Stimulated activated CD4-positive, alpha-beta T cell treated with anti-CD3 and anti-CD28 coated beads, Interleukin-12 subunit alpha, Interleukin-12 subunit beta, amount 100 ng/mL, for 4 hours (primary cell): ENCODE measurements around the gene SELENOM.
"Not testable (repeated sequence)": the region's sequence is repeated elsewhere in the genome, so short reads cannot be mapped to it uniquely, and the experiment has no call there.

Source experiments
- DNase-seq: peaks from one replicate; pipeline ENCODE4 v3.0.0-alpha.2; 2020

Gene SELENOM

DNA sequence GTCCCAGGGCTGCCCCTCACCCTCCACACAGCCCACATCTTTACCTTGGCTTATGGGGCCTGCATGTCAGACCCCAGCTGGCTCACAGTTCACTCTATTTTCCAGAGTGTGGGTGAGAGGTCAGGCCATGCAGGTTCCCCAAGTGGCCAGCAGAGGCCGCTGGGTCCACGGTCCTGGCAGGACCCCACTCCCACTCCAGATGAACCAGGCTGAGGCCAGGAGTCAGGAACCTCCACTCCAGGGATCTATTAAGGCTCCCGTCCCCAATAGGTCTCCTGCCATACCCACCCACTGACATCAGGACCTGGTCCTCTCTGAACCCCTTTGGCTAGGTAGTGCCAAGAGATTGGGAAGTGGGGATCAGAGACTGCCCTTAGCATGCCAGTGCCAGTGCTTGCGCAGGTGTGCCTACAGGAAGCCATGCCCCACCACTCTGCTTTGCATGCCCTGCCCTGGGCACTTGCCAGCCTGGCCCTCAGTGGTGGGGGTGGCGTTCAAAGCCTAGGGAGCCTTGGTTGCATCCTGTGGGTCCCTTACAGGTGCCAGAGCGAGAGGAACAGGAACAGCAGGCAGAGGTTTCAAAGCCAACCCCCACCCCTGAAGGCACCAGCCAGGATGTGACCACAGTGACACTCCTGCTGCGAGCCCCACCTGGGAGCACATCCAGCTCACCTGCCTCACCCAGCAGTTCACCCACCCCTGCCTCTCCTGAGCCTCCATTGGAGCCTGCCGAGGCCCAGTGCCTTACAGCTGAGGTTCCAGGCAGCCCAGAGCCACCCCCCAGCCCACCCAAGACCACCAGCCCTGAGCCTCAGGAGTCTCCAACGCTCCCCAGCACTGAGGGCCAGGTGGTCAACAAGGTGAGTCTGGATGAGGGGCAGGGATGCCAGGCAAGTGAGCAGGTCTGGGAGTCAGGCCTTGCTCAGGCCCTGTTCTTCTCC, 17.9 kb downstream of the SELENOM start:
- DNase-seq = no peak

DNA sequence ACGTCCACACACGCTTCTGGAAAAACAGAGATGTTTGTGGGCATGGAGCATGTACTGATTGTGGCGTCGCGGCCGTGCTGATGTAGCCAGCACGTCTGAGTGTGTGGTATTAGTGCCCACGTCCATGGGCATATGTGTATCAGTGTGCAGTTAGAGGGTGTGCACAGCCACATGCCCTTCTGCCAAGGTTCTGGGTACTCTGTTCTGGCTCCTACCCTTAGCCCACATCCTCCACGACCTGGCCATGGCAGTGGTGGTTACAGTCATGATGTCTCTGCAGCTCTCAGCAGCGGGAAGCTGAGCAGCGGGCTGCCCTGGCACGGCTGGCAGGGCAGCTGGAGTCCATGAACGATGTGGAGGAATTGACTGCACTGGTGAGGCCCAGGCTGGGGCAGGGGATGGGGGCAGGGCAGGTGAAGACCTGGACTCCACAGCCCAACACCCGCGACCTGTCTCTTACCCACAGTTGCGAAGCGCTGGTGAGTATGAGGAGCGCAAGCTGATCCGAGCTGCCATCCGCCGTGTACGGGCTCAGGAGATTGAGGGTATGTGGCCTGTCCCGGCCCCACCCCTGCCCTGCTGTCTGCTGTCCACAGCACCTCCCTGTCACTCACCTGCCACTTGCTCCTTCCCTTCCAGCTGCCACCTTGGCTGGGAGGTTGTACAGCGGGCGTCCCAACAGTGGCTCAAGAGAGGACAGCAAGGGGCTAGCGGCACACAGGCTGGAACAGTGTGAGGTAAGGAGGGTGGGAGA, 19.0 kb downstream of the SELENOM start:
- DNase-seq = no peak

DNA sequence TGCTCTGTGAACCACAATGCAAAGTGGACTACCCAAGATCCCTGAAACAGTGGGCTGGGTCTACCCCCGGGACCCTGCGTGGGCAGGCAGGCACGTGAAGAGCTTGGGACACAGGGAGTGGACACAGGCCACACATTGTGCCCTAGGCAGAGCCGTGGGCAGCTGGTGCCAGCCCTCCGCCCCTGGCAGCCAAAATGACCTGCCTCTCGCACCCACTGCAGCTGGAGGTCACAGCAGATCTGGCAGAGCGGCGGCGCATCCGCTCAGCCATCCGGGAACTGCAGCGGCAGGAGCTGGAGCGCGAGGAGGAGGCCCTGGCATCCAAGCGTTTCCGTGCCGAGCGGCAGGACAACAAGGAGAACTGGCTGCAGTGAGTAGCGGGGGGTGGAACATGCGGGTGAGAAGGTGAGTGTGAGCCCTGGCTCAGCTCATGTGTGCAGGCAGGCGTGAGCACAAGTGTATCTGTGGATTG, 19.6 kb downstream of the SELENOM start:
- no peak for DNase-seq

DNA sequence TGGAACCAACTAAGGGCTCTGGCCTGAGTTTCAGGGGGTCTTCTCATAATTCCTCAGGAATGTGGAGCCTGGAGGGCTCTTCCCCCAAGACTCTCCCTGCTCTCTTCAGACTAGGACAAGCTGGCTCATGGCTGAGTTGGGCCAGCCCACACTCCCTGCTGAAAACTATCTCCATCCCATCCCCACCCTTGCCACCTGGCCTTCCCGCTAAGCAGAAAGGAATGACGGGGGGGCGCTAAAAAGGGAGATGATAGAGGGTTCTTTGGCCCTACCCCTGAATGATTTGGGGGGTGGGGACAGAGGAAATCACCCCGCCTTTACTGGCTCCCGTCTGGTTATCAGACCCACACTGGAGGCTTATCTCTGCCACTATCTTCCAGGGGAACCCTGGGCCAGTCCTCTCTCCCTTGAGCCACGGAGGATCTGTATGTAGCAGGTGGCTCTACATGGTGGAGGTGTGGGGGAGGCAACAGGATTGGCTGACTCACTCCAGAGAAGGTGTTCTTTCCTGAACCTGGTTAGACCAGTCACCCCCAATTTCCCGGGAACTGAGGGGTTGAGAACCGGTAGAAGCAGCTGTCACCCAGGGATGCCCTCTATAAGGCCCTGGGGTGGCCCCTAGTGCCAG, 20.6 kb downstream of the SELENOM start:
- DNase-seq = no peak

DNA sequence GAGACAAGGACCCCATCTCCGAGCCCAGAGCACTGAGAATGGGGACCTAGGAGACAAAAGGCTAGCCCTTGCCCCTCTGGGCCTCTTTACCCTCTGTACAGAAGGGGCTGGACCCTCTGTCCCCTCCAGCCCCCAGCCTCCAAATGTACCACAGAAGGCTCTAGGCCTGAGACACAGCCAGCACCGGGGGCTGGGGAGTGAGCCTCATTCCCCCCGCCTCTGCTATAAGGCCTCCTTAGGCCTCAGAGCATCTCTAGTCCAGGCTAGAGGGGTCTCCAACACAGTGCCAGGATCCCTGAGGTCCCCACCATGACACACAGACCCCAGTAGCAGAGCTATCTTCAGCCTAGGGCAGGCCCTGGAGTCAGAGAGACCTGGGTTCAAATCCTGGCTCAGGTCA, 21.4 kb downstream of the SELENOM start:
- no peak for DNase-seq

DNA sequence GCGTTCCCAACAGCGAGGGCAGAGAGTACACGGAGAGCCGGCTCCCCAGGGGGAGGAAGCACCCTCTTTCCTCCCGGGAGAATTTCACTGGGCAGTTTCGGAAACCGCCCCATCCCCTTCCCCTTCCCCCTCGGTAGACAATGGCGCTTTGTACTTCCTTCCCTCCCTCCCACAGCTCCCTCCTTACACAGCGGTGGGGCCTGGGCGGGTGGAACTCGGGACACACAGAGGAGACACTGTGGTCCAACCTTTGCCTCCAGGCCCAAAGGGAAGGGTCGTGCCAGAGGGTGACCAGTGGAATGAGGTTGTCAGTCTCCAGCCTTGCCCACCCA, 21.9 kb downstream of the SELENOM start:
- DNase-seq = no peak

DNA sequence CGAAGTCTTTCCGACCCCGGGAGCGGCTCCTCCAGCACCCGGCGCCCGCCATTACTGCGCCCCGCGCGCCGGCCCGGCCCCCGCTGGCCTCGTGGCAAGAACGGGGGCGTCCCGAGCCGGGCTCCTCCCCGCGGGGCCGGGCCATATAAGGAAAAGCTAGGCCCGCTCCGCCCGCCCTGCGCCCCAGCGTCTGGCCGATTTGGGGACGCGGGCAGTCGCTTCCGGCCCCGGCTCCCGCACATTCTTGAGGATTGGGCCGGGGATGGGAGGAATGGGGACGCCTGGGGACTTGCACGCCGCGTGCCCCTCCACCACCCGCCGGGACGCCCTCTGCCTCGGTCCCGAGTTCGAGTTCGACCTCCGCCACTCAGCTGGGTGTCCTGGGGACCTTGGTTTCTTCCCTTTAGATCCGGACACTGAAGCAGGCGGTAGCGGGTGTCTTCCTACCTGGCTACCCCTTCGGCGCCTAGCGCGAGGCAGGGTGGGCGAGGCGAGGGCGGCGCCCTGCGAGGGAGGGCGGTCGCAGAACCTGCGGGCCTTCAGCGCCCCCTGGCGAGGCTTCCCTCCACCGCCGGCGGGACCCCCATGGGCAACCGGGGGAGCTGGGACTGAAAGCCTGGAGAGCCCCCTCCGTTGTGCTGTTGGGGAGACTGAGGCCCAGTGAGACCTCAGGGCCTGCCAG, 22.4 kb downstream of the SELENOM start:
- peak; percentile 89 for DNase-seq

DNA sequence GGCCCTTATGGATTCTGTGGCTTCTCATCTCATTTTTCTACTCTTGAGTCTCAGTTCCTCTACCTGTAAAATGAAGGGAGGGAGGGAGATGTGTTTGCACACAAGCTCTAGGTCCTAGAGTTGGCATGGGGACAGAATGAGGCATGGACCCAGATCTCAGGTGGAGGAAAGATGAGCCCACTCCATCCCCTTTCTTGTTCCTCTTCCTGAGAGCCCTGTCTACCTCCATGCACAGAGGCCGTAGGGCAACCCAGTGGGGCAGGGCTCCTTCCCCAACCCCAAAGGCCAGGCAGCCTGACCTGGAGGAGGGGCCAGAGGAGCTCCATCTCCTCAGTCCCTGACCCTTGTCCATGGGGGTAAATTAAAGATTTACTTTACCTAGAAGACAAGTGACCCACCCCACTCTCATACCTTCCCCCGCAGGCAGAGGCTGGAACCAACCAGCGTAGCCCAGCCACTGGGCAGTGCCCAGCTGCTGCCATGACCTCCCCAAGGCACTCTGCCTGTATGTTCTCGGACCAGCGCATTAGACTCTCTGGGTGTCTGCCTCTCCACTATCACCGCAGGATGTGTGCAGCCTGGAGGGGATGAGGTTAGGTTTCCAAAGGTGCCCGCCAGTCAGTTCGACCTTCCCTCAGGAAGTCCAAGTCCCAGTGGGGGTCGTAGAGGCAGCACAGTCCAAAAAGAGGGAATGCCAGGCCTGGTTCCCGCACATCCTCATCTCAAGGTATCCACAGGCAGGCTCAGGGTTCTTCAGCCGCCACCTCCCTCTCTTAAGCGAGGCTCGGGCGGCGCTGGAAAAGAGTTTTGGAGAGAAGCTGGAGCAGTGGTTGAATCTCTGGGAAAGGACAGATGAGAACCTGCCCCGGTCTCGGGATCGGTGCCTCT, 23.2 kb downstream of the SELENOM start:
- DNase-seq = no peak

DNA sequence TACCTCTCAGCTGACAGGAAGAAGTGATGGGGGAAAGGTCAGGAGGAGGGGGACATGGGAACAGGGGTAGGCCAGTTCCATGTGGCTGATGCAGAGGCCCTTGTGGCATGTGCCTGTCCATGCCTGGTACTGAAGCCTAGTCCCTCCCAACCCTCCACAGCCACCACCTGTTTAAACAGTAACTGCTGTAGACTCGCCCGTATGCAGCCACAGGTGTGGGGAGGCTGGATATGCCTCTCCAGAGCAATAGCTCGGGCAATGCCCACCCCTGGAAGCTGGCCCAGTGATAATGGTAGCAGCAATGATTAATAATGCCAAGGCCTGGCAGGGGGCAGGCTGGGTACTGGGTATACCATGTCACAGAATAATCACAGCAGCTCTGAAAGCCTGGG, 24.0 kb downstream of the SELENOM start:
- DNase-seq = no peak

DNA sequence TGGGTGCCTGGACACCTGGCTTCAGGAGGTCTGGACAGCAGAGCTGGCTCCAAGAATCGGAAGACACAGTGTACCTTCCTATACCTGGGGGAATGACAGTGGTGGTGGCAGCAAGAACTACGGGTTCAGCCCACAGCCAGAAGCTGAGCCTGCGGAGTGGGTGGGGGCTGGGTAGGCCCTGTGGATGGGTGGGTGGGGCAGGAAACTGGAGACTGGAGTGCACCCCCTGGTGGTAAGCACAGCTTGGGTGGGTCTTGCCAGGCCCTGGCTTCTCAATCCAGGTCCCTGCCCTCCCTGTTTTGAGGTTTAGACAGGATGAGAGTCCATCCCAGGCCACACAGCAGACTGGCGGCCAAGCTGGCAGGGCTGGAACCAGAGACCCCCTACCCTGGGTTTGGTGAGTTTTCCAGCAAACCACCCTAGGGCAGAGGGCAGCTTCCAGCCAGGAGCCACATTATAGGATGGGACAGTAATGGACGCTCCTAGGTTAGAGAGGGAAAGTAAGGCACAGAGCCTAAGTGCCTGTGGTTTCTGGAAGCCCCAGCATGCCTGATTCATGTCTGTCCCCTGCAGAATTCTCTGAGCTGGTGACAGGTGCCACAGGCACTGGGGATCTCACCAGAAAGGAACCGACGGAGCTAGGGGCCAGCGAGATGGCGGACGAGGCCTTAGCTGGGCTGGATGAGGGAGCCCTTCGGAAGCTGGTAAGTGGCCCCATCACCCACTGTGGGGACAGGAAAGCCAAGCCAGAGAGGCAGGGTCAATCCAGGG, 24.6 kb downstream of the SELENOM start:
- peak; percentile 58 for DNase-seq

DNA sequence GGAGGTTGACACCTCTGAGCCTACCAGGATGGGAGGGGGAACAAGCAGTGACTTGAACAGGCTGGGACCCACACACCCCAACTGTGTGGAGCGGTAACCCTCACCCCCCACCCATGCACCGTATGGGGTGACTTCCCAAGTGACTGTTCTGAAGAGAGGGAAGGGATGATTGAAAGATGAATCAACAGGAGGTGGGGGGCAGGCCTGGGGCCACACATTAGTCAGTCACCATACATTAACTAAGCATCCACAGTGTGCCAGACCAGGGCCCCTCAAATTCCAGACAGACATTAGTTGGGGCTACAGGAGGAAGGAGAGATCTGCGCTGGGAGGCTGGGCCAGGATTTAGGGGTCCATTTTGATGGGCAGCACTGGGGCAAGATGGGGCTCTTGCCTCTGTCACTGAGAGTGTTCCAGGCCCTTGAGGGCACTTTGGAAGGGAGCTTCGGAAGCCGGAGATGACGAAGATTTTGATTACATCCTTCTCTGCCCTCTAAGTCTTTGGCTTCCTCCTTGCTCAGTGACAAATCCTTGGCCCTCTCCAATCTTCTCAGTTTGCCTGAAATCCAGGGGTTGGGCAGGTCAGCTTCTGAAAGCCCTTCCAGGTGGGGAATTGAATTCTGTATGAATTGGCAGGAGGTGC, 25.3 kb downstream of the SELENOM start:
- no peak for DNase-seq

DNA sequence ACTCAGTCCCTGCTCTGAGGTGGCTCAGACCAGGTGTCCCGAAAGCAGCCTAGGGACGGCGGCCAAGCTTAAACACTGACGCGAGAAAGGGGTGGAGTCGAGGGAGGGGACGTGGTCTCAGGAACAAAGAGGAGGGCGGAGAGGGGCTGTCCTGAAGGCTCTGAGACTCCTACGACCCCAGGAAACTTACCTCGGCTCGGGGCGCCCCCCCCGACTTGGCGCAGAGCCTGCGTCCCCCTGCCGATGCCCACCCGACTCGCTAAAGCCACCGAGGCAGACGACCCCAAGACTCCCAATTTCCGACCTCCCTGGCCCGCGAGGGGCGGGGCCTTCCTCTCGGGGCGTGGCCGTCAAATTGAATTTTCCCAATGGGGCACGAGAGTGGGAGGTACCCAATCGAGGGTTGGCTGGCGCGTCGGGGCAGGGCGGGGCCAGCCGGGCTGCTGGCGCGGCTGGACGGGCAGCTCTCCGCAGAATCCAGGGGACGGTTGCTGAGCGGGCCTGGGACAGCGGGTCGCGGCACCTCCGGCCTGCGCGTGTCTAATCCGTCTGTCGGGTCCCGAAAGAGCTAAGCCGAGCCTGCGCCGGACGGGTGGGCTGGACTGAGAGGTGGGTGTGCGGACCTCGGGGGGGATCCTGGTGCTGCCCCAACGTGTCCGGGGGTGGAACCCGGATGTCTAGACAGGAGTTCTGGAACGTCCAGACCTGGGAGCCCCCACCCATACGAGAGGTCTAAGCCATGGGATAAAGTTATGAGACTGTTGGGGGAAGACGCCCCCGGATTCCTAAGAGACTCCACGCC, 26.3 kb downstream of the SELENOM start, which contains the start of gene SMTN:
Gene SMTN, plus strand, starts transcription at position 471 of the 802 bp plus-strand sequence. CDS start 1,941 bp downstream, outside the sequence.
- peak; percentile 87 for DNase-seq

DNA sequence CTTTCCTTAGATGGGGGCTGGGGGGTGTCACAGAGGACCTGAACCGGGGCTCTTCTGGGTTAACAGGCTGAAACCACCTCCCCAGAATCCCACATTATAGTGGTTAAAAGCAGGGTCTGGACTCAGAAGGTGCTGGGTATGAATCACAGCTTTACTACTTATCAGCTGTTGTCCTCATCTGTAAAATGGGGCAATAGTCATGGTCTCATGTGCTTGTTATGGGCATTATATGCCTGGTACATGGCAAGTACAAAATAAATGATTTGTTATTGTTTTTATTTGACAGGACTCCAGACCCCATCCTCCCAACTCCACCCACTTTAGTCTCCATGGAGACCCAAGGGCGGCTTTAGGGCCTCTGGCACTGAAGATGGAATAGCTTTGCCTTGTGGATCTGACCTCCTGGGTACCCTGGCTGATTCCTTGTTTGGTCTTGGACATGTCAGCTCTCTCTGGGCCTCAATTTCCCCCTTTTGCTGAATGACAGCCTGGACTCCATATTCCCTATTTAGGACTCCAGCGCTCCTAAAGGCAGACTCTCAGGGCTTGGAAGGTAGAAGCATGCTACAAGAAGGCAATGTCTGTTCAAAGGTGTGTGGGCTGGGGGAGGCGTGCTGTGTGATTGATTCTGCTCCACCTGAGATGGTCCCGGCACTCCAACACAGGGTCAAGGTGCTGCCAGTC, 27.1 kb downstream of the SELENOM start:
- DNase-seq = no peak

DNA sequence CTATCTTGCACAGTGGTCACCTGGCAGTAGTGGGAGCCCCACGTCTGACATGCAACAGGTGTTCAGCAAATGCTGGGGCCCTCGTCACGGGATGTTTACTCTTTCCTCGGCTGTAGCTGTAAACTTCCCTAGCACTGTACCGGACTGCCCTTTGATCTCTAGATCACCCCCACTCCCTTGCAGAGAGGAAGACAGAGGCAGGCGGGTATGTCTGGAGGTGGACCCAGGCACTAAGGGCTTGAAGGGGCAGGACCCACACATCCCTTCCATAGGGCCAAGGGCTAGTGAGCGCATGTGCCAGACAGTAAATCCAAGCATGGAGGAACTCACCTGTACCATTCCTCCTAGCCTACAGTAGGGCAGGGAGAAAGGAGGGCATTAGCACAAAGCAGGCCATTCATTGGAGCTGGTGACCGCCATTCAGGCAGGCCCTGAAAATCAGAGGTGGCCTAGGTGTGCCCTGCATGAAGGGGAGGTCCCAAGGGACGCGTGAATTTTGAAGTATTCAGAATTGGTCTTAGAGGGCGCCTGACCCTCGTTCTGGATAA, 28.2 kb downstream of the SELENOM start:
- no peak for DNase-seq

DNA sequence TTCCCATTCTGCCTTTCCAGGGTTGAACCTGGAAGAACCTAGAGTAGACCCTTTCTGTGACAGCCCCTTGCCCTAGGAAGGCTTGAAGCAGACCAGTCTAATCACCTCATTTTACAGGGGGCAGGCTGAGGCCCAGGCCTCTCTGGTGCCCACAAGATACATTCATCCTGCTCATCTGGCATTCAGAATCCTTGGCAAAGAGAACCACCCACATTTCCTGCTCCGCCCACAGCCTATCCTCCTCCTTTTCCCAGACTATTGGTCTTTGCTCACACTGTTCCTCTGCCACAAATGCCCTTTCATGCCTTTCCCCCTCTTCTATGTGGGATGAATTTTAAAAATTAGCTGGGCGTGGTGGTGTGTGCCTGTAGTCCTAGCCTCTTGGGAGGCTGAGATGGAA, 29.0 kb downstream of the SELENOM start:
- not testable (repeated sequence) for DNase-seq

DNA sequence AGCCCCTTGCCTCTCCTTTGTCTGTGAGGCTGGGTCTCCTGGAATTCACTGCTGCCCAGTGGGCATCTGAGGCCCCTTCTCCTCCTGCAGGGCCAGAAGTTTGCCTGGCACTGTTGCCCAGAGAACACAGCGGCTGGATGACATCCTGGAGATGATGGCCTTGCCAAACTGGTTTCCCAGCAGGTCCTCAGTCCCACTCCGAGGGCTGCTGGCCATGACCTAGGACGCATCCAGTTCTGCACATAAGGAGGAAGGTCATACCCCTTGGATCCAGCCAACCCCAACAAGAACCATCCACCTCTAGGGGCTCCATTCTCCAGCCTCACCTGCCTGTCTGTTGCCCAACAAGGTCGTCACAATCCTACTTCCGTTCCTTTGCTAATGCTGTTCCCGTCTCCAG, 29.7 kb downstream of the SELENOM start:
- no peak for DNase-seq

DNA sequence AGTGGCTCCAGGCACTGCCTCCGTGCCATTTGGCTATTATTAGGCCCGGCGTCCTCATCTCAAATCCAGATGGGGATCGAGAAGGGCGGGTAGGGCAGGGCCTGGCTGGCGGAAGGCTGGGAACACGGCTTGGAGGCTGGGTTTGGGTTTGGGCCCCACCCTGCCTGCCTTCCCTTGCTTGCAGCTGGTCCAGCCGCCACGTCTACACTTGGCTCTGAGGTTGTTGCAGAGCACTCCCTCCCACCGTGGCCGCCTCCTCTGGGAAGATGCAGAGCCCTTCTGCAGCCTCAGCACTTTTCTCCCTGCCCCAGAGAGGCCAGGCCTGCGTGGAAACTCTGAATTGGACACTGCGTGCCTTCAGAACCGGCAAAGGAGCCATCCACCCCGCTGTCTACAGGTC, 31.4 kb downstream of the SELENOM start:
- no peak for DNase-seq

DNA sequence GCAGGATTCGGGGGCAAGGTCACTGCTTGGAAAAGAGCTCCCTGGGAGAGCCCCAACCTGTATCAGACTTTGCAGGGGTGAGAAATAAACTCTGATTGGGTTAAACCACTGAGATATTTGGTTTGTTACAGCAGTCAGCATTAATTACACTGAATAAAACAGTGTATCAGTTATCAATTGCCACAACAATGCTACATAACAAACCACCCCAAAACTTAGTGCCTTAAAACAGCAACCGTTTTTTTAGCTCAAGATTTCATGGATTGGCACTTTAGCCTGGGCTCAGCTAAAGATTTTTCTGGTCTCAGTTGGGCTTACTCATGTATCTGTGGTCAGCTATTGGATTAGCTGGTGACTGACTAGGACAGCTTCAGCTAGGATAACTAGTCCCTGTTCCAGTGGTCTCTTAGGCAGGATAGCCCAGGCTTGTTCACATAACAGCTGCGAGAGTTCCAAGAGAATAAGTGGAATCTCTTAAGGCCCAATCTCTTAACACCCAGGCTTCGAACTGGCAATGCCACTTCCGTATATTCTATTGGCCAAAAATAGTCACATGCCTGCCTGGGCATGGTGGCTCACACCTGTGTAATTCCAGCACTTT, 33.7 kb downstream of the SELENOM start:
- DNase-seq = not testable (repeated sequence)
